GM18526 (cell line): Measurements from ENCODE around the gene GALNT14.

ENCODE experiments used
- POLR2A ChIP-seq: IDR thresholded peaks from 3 replicates; pipeline ENCODE4 v1.6.1; 2011; ENCODE audit not compliant: insufficient read length; ENCODE audit errors: extremely low read depth

The GALNT14 gene

GRCh38 chr2:31081492-31081891 lies 56.7 kb downstream of the GALNT14 start:
- no peak for TF ChIP-seq POLR2A

- TF ChIP-seq POLR2A = no peak
Observed at GRCh38 chr2:31080361-31080760, 57.9 kb downstream of the GALNT14 start.

- TF ChIP-seq POLR2A = no peak
Observed at GRCh38 chr2:31079665-31080064, 58.6 kb downstream of the GALNT14 start.

GRCh38 chr2:31078579-31079105 lies 59.6 kb downstream of the GALNT14 start:
- TF ChIP-seq POLR2A = no peak

- TF ChIP-seq POLR2A = no peak
Observed at GRCh38 chr2:31078011-31078410, 60.2 kb downstream of the GALNT14 start.

GRCh38 chr2:31075941-31076590 lies 62.2 kb downstream of the GALNT14 start:
- TF ChIP-seq POLR2A = no peak

- TF ChIP-seq POLR2A = no peak
Observed at GRCh38 chr2:31075431-31075830, 62.8 kb downstream of the GALNT14 start.

GRCh38 chr2:31071741-31072140 lies 66.5 kb downstream of the GALNT14 start:
- TF ChIP-seq POLR2A = no peak

GRCh38 chr2:31070339-31071125 lies 67.7 kb downstream of the GALNT14 start:
- TF ChIP-seq POLR2A = no peak

GRCh38 chr2:31069643-31070325 lies 68.5 kb downstream of the GALNT14 start:
- TF ChIP-seq POLR2A = no peak

GRCh38 chr2:31067259-31067658 lies 71.0 kb downstream of the GALNT14 start:
- no peak for TF ChIP-seq POLR2A

- TF ChIP-seq POLR2A = no peak
Observed at GRCh38 chr2:31066551-31066950, 71.7 kb downstream of the GALNT14 start.

- TF ChIP-seq POLR2A = no peak
Observed at GRCh38 chr2:31066086-31066485, 72.2 kb downstream of the GALNT14 start.

- TF ChIP-seq POLR2A = no peak
Observed at GRCh38 chr2:31065356-31065755, 72.9 kb downstream of the GALNT14 start.

GRCh38 chr2:31060397-31060796 lies 77.8 kb downstream of the GALNT14 start:
- no peak for TF ChIP-seq POLR2A
